Stimulated activated CD4-positive, alpha-beta T cell treated with anti-CD3 and anti-CD28 coated beads, Interleukin-1b, Interleukin-23, amount 100 ng/mL, for 1 hour (primary cell): Measurements from ENCODE around the gene LYPD6.
"Not testable (repeated sequence)": the region's sequence is repeated elsewhere in the genome, so short reads cannot be mapped to it uniquely, and the experiment has no call there.

ENCODE experiments used
- DNase-seq, 2 donors: peaks; one replicate each; pipeline ENCODE4 v3.0.0-alpha.2; 2020; ENCODE audit warnings: low read depth in 2 of 2

The LYPD6 gene

GRCh38 chr2:149451417-149452165, 121.2 kb downstream of the LYPD6 start:
- no peak for DNase-seq

GRCh38 chr2:149456285-149456684, 125.9 kb downstream of the LYPD6 start:
- DNase-seq = no peak

GRCh38 chr2:149458502-149458901, 128.1 kb downstream of the LYPD6 start:
- DNase-seq = no peak

GRCh38 chr2:149463328-149464002, 133.1 kb downstream of the LYPD6 start:
- DNase-seq = no peak

GRCh38 chr2:149464396-149464795, 134.0 kb downstream of the LYPD6 start:
- no peak for DNase-seq

- DNase-seq = no peak
Observed at GRCh38 chr2:149465873-149466272, 135.5 kb downstream of the LYPD6 start.

GRCh38 chr2:149466635-149467034, 136.2 kb downstream of the LYPD6 start:
- DNase-seq = no peak

GRCh38 chr2:149467436-149467835, 137.0 kb downstream of the LYPD6 start:
- DNase-seq = no peak

GRCh38 chr2:149468636-149469035, 138.2 kb downstream of the LYPD6 start:
- no peak for DNase-seq

GRCh38 chr2:149470046-149470445, 139.7 kb downstream of the LYPD6 start:
- DNase-seq = no peak

GRCh38 chr2:149472413-149472812, 142.0 kb downstream of the LYPD6 start:
- no peak for DNase-seq

GRCh38 chr2:149473068-149473467, 142.7 kb downstream of the LYPD6 start:
- no peak for DNase-seq

- DNase-seq = no peak
Observed at GRCh38 chr2:149473521-149473920, 143.1 kb downstream of the LYPD6 start.

GRCh38 chr2:149483004-149483605, 152.7 kb downstream of the LYPD6 start:
- no peak for DNase-seq

- DNase-seq = no peak
Observed at GRCh38 chr2:149486664-149487063, 156.3 kb downstream of the LYPD6 start.

- DNase-seq = no peak
Observed at GRCh38 chr2:149487189-149487588, 156.8 kb downstream of the LYPD6 start.

GRCh38 chr2:149488706-149489440, 158.5 kb downstream of the LYPD6 start:
- DNase-seq = no peak

- DNase-seq = no peak
Observed at GRCh38 chr2:149489452-149489851, 159.1 kb downstream of the LYPD6 start.

- no peak for DNase-seq
Observed at GRCh38 chr2:149490296-149490695, 159.9 kb downstream of the LYPD6 start.

- no peak for DNase-seq
Observed at GRCh38 chr2:149492923-149493322, 162.5 kb downstream of the LYPD6 start.

- not testable (repeated sequence) for DNase-seq
Observed at GRCh38 chr2:149499204-149499603, 168.8 kb downstream of the LYPD6 start.

- DNase-seq = not testable (repeated sequence)
Observed at GRCh38 chr2:149506808-149507207, 176.4 kb downstream of the LYPD6 start.
